ENCODE data around the gene MAGEB4. TPM values are rescaled to one million over a fixed set of nuclear protein-coding genes. Genes with fewer than 3 reads are reported as not detected.

The MAGEB4 gene
- total RNA-seq, 1 experiment from 2014 or later: not detected

- no peaks in the 10 kb centered on the region for H3K9me3 Mint-ChIP-seq
- H3K27me3 Mint-ChIP-seq (ENCODE audit: low read depth): no peaks in the 10 kb centered on the region
- DNase-seq (ENCODE audit: low spot score) (no peak), ATAC-seq (peak; percentile 80)
- ChIA-PET CTCF (interaction anchor here (0.6 to 1.6 kb wide), 4 partner anchors 14 to 166 kb away, joined by 3 to 17 read pairs (median 4); no protein-coding TSS in a partner anchor), POLR2A (no interaction called here)
- peaks cover 38% of the 10 kb centered on the region for H3K4me1 Mint-ChIP-seq
- no peak overlapping the region for H3K4me3 Mint-ChIP-seq
- no peak for TF ChIP-seq NR1H2 (CRISPR knock-in tag; IDR thresholded peaks at IDR 0.05)
- no peak for TF ChIP-seq ZNF281 (CRISPR knock-in tag; IDR thresholded peaks at IDR 0.05)
- no peak for TF ChIP-seq CREM (CRISPR knock-in tag; IDR thresholded peaks at IDR 0.05)
- TF ChIP-seq HMGXB4 (CRISPR knock-in tag; IDR thresholded peaks at IDR 0.05): no peak
- TF ChIP-seq, protein P1, sequence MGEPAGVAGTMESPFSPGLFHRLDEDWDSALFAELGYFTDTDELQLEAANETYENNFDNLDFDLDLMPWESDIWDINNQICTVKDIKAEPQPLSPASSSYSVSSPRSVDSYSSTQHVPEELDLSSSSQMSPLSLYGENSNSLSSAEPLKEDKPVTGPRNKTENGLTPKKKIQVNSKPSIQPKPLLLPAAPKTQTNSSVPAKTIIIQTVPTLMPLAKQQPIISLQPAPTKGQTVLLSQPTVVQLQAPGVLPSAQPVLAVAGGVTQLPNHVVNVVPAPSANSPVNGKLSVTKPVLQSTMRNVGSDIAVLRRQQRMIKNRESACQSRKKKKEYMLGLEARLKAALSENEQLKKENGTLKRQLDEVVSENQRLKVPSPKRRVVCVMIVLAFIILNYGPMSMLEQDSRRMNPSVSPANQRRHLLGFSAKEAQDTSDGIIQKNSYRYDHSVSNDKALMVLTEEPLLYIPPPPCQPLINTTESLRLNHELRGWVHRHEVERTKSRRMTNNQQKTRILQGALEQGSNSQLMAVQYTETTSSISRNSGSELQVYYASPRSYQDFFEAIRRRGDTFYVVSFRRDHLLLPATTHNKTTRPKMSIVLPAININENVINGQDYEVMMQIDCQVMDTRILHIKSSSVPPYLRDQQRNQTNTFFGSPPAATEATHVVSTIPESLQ (CRISPR knock-in tag; IDR thresholded peaks at IDR 0.05): no peak
- TF ChIP-seq, protein P2, sequence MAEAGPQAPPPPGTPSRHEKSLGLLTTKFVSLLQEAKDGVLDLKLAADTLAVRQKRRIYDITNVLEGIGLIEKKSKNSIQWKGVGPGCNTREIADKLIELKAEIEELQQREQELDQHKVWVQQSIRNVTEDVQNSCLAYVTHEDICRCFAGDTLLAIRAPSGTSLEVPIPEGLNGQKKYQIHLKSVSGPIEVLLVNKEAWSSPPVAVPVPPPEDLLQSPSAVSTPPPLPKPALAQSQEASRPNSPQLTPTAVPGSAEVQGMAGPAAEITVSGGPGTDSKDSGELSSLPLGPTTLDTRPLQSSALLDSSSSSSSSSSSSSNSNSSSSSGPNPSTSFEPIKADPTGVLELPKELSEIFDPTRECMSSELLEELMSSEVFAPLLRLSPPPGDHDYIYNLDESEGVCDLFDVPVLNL (CRISPR knock-in tag; IDR thresholded peaks at IDR 0.05; ENCODE audit: borderline replicate concordance, low read depth): no peak
- TF ChIP-seq ZSCAN18 (CRISPR knock-in tag; IDR thresholded peaks at IDR 0.05): no peak
- TF ChIP-seq GTF2I (CRISPR knock-in tag; conservative IDR thresholded peaks at IDR 0.05): no peak
- no peak for TF ChIP-seq ETV6 (CRISPR knock-in tag; IDR thresholded peaks at IDR 0.05)
- TF ChIP-seq CBFB (CRISPR knock-in tag; IDR thresholded peaks at IDR 0.05; ENCODE audit: low read depth): no peak
- H3K36me3 Mint-ChIP-seq: no peaks in the 10 kb centered on the region
- H3K27ac Mint-ChIP-seq: no peak overlapping the region
Measured at GRCh38 chrX:30196322-30196721, 45.5 kb upstream of the MAGEB4 start.

- DNase-seq (ENCODE audit: low spot score) (no peak), ATAC-seq (no peak)
- POLR2A ChIA-PET: no interaction called here
- Mint-ChIP-seq H3K9me3 (peaks cover 6% of the 10 kb centered on the region; the same call in 1 of the 2 replicates), H3K36me3 (0 out of 2 replicates have a peak, but pooled peaks cover 2% of the 10 kb centered on the region), H3K27me3 (ENCODE audit: low read depth) (peaks cover 6% of the 10 kb centered on the region), H3K27ac (no peak overlapping the region), H3K4me3 (no peak overlapping the region), H3K4me1 (peaks cover 2% of the 10 kb centered on the region; the same call in 1 of the 2 replicates)
- CTCF ChIA-PET: no interaction called here
- TF ChIP-seq MXD4 (CRISPR knock-in tag; IDR thresholded peaks at IDR 0.05; ENCODE audit: borderline replicate concordance) (no peak), NR1H2 (CRISPR knock-in tag; IDR thresholded peaks at IDR 0.05) (no peak), ZNF121 (CRISPR knock-in tag; IDR thresholded peaks at IDR 0.05) (no peak)
- TF ChIP-seq, protein P3, sequence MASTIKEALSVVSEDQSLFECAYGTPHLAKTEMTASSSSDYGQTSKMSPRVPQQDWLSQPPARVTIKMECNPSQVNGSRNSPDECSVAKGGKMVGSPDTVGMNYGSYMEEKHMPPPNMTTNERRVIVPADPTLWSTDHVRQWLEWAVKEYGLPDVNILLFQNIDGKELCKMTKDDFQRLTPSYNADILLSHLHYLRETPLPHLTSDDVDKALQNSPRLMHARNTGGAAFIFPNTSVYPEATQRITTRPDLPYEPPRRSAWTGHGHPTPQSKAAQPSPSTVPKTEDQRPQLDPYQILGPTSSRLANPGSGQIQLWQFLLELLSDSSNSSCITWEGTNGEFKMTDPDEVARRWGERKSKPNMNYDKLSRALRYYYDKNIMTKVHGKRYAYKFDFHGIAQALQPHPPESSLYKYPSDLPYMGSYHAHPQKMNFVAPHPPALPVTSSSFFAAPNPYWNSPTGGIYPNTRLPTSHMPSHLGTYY (CRISPR knock-in tag; IDR thresholded peaks at IDR 0.05): no peak
Measured at GRCh38 chrX:30212172-30212571, 29.6 kb upstream of the MAGEB4 start.
